Frontal cortex (tissue), 4 donors: ENCODE data around the gene B4GAT1. TPM values are rescaled to one million over a fixed set of nuclear protein-coding genes. Genes with fewer than 3 reads are reported as not detected.
"Not testable (repeated sequence)": the region's sequence is repeated elsewhere in the genome, so short reads cannot be mapped to it uniquely, and the experiment has no call there.

Experiments used
- DNase-seq, 2 donors: peaks; one replicate each; pipeline ENCODE4 v3.0.0; 2012; ENCODE audit warnings: low spot score in 2 of 2
- FAIRE-seq: peaks from 2 replicates; lab custom pipeline; 2012; peaks lifted over from hg19 to GRCh38; lab: Jason Lieb, UNC
- small RNA-seq: library from RNA; depleted of rRNA; stranded (forward); fragments of <200 nt; gene quantifications from one replicate; pipeline ENCODE3, GENCODE V24; 2014
- total RNA-seq: library from RNA; depleted of rRNA; stranded (reverse); fragments of >200 nt; gene quantifications from one replicate; pipeline ENCODE4 v1.2.3, GENCODE V29; 2014
- donor health status: control.
- donor health status: control.
- donor health status: control.

B4GAT1 gene
- total RNA-seq, 1 donor from 2014 or later, result 83.2 TPM

- FAIRE-seq (no peak), DNase-seq (peak; percentile 91 to 98)
Observed at GRCh38 chr11:66312549-66313320, 34.7 kb downstream of the B4GAT1 start.

- peak; percentile 79 to 81 for DNase-seq
- no peak for FAIRE-seq
Observed at GRCh38 chr11:66311965-66312548, 35.4 kb downstream of the B4GAT1 start.

DNA sequence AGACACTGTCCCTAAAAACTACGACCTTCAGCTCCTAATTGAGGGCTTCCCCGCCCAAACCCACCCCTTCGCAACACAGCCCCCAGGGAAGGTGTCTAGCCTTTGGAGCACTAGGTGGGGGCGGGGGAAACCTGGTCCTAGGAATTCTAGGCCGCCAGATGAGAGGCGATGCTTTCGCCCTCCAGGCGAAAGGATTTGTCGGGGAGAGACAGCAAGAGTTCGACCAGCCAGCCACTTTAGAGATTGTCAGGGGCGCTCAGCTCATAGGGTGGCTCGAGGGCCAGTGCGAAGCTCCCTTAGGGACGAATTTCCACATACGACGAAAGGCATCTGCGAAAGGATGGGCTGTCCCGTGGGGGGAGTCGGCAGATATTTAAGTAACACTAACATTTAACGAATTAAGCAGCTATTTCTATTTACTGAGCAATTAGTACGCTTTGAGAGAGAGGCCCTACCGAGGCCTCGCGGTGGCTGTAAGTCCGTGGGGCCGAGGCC lies 35.9 kb downstream of the B4GAT1 start:
- FAIRE-seq, result no peak

GRCh38 chr11:66310803-66311440 lies 36.5 kb downstream of the B4GAT1 start:
- not testable (repeated sequence) for DNase-seq, FAIRE-seq

More for the DNA sequence above, 35.9 kb downstream of the B4GAT1 start:
- DNase-seq, result no peak

DNA sequence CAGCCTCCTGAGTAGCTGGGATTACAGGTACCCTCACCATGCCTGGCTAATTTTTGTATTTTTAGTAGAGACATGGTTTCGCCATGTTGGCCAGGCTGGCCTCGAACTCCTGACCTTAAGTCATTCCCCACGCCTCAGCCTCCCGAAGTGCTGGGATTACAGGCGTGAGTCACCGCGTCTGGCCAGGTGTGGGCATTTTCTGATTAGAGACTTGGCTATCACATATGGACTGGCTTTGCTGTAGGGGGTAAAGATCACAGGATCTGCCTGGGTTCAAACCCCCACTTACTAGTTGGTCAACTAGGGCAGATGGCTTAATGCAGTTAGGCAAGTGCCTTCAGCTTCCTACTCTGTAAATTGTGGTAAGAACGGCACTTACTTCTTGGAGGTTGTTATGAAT lies 37.1 kb downstream of the B4GAT1 start:
- DNase-seq (no peak), FAIRE-seq (no peak)

DNA sequence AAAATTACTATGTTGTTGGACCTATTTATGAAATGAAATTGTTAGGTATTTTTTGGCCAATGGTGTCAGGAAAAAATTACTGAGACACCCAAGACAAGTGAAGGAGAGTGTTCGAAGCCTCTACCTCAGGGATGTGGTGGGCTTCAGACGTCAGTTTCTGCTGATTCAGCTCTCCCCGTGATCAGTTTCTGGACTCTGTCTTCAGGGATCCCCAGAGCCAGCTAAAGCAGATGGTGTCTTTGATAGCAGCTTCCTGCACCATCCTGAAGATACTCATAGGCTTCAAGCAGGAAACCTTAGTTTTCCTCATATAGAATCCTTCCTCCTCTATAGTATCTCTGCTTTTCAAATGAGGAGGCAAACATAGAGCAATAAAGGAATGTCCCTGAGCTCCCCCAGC lies 38.0 kb downstream of the B4GAT1 start:
- no peak for FAIRE-seq
- no peak for DNase-seq

DNA sequence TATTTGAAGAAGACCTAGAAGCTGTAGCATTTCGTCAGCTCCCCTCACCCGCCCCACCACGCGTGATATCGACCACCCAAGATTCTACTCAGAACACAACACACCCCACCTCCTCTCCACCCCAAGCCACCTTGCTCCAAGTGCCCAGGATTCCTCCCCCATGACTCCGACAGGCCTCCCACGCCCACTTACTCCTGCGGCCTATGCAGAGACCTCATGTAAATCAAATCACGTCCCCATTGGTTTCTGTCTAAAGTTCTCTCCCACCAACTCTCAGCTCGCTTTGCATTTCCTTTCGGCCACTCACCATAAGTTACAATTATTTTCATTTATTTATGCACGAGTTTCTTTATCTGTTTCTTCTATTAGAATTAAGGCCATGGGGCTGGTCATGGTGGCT lies 44.8 kb downstream of the B4GAT1 start:
- FAIRE-seq (no peak), DNase-seq (no peak)

DNA sequence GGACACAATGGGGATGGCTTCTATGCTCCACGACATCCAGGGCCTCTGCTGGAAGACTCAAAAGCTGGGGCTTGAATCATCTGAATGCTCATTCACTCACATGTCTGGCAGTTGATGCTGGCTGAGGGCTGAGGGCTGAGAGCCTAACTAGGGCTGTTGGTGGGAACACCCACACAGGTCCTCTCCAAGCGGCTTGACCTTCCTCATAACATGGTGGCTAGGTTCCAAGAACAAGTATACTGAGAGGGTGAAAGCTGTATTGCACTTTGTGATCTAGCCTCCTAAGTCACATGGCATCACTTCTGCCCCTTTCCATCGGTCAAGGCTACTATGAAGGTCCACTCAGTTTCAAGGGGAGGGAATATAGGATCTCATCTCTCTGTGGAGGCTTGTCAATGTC lies 48.2 kb downstream of the B4GAT1 start:
- DNase-seq, result no peak
- FAIRE-seq, result no peak

DNA sequence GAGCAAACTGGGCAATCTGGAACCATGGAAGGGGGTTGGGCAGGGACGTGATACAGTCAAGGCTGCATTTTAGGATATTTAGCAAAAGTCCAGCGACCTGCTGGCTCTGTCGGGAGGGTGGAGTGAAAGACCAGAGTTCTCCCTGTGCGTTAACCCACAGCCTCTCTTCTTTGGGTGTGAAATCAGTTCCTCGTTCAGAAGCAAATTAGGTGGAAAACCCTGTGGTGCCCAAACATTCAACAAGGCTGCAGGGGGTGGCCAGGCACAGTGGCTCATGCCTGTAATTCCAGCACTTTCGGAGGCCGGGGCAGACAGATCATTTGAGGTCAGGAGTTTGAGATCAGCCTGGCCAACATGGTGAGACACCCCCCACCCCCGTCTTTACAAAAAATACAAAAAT lies 49.8 kb downstream of the B4GAT1 start:
- FAIRE-seq, result no peak
- no peak for DNase-seq

Small RNAs within 50 kb of the gene (small RNA-seq; reads per million reads assigned to genes)
- gene RF00017, result not detected
- 0.20 reads per million for gene RNU1-84P

Other genes with a start within 250 kb of the B4GAT1 start
- gene KLC2, start 89.9 kb downstream of the B4GAT1 start, total RNA-seq, result 21.6 TPM
- gene RAB1B, start 79.0 kb downstream of the B4GAT1 start, total RNA-seq, result 22.8 TPM
- 41.6 TPM for gene CNIH2, start 69.5 kb downstream of the B4GAT1 start, total RNA-seq
- gene YIF1A, start 58.5 kb downstream of the B4GAT1 start, total RNA-seq, result 28.9 TPM
- 9.0 TPM for gene TMEM151A, start 55.7 kb downstream of the B4GAT1 start, total RNA-seq
- 1.2 TPM for gene CD248, start 30.6 kb downstream of the B4GAT1 start, total RNA-seq
- gene RIN1, start 11.2 kb downstream of the B4GAT1 start, total RNA-seq, result 0.82 TPM
- 19.2 TPM for gene BRMS1, start 2.5 kb downstream of the B4GAT1 start, total RNA-seq
- gene SLC29A2, start 24.1 kb upstream of the B4GAT1 start, total RNA-seq, result 1.6 TPM
- under 0.01 TPM for gene NPAS4, start 73.4 kb upstream of the B4GAT1 start, total RNA-seq
- 17.1 TPM for gene MRPL11, start 91.2 kb upstream of the B4GAT1 start, total RNA-seq
- gene PELI3, start 119.3 kb upstream of the B4GAT1 start, total RNA-seq, result 13.5 TPM
- 39.1 TPM for gene DPP3, start 132.8 kb upstream of the B4GAT1 start, total RNA-seq
- gene BBS1, start 163.0 kb upstream of the B4GAT1 start, total RNA-seq, result 41.2 TPM
- gene ZDHHC24, start 198.4 kb upstream of the B4GAT1 start, total RNA-seq, result 5.3 TPM
- not detected for gene ACTN3, start 199.3 kb upstream of the B4GAT1 start, total RNA-seq
- 34.6 TPM for gene CTSF, start 221.0 kb upstream of the B4GAT1 start, total RNA-seq
- 1.2 TPM for gene CCDC87, start 245.4 kb upstream of the B4GAT1 start, total RNA-seq
- 19.2 TPM for gene CCS, start 245.6 kb upstream of the B4GAT1 start, total RNA-seq